ENCODE measurements around the gene NDUFA13.

The NDUFA13 gene

DNA sequence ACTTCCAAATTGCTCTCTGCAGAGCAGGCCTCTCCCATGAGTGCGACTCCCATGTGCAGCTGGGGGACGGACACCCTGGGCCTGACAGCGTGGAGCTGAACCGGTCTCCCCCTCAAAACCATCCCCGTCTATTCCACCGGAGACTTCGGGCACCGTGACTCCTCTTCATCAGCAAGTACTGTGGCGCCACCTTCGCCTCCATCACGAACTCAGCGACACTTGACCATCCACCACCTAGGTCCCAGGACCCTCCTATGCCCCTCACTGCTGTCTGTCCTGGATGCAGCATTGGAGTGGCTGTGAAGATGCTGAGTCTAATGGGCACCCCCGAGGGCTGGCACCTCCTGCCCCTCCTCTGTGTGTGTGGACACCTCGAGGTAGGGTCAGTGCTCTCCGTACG, 42.6 kb downstream of the NDUFA13 start:
- Histone ChIP-seq H3K27me3 (replicated peaks; ENCODE audit: insufficient read depth, low read length) (peaks cover 18% of the 10 kb centered on the region), H3K27ac (ENCODE audit: low read length) (no peak overlapping the region), H4K20me1 (ENCODE audit: insufficient read depth, low read length) (no peaks in the 10 kb centered on the region), H3K4me1 (ENCODE audit: low read length) (no peaks in the 10 kb centered on the region), H2AFZ (ENCODE audit: low read length) (no peak overlapping the region), H3K79me2 (ENCODE audit: low read length) (no peaks in the 10 kb centered on the region), H3K4me2 (ENCODE audit: low read depth, low read length) (no peak overlapping the region), H3K9me2 (replicated peaks; ENCODE audit: insufficient read depth, low read length) (no peaks in the 10 kb centered on the region), H3K9ac (ENCODE audit: low read length) (no peak overlapping the region), H3K36me3 (replicated peaks; ENCODE audit: insufficient read depth, low read length) (no peaks in the 10 kb centered on the region), H3K4me3 (ENCODE audit: low read length) (no peak overlapping the region), H3F3A (ENCODE audit: insufficient read depth, low read length) (no peaks in the 10 kb centered on the region), H3K9me3 (replicated peaks; ENCODE audit: insufficient read depth, low read length) (no peaks in the 10 kb centered on the region)
- DNase-seq: no peak
- TF ChIP-seq EZH2 (optimal IDR thresholded peaks at IDR 0.05; ENCODE audit: low read depth, low read length): no peak
- TF ChIP-seq CTCF (IDR thresholded peaks at IDR 0.05; ENCODE audit: low read length): no peak
- no peak for TF ChIP-seq EZH2phosphoT487 (IDR thresholded peaks at IDR 0.05; ENCODE audit: low read length)

GRCh38 chr19:19559931-19560330, 43.9 kb downstream of the NDUFA13 start:
- no peaks in the 10 kb centered on the region for H3K79me2 ChIP-seq (ENCODE audit: low read length)
- no peak overlapping the region for H3K4me3 ChIP-seq (ENCODE audit: low read length)
- H2AFZ ChIP-seq (ENCODE audit: low read length): no peak overlapping the region
- H3K9me3 ChIP-seq (replicated peaks; ENCODE audit: insufficient read depth, low read length): no peaks in the 10 kb centered on the region
- no peak overlapping the region for H3K9ac ChIP-seq (ENCODE audit: low read length)
- no peaks in the 10 kb centered on the region for H3K4me1 ChIP-seq (ENCODE audit: low read length)
- no peaks in the 10 kb centered on the region for H4K20me1 ChIP-seq (ENCODE audit: insufficient read depth, low read length)
- peaks cover 18% of the 10 kb centered on the region for H3K27me3 ChIP-seq (replicated peaks; ENCODE audit: insufficient read depth, low read length)
- H3K27ac ChIP-seq (ENCODE audit: low read length): no peak overlapping the region
- H3F3A ChIP-seq (ENCODE audit: insufficient read depth, low read length): no peaks in the 10 kb centered on the region
- TF ChIP-seq EZH2 (optimal IDR thresholded peaks at IDR 0.05; ENCODE audit: low read depth, low read length) (no peak), CTCF (IDR thresholded peaks at IDR 0.05; ENCODE audit: low read length) (no peak), EZH2phosphoT487 (IDR thresholded peaks at IDR 0.05; ENCODE audit: low read length) (no peak)
- no peaks in the 10 kb centered on the region for H3K36me3 ChIP-seq (replicated peaks; ENCODE audit: insufficient read depth, low read length)
- H3K9me2 ChIP-seq (replicated peaks; ENCODE audit: insufficient read depth, low read length): no peaks in the 10 kb centered on the region
- no peak overlapping the region for H3K4me2 ChIP-seq (ENCODE audit: low read depth, low read length)
- no peak for DNase-seq

DNA sequence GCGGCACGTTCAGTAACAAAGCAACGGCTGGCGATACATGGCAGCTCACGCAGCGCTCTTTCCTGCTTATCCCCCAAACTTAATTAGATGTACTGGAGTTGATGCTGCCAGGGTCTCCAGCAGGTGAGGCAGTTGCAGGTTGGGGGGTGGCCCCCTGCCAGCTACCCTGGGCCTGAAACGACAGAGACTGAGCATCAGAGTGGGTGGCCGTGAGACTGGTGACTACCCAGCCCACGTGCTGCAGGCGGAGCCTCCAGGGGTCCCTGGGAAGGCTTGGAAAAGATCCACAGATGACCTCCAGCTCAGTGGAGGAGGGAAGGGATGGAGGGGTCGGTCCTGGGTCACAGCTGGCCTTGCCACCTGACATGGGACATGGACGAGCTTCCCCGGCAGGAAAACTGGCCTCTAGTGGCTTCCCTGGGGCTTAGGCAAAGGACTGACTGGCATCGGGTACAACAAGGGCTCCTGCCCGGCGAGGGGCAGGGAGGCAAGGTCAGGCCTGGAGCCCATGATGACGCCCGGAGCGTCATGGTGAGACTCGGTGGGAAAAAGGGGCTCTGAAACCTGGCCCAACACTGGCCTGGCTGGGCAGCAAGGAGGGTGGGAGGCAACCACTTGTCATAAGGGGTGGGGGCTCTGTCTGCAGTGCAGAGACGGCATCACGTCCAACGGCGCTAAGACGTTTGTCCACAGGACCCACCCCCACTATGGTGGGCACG, 46.1 kb downstream of the NDUFA13 start:
- Histone ChIP-seq H3K27me3 (replicated peaks; ENCODE audit: insufficient read depth, low read length) (peaks cover 18% of the 10 kb centered on the region), H3K27ac (ENCODE audit: low read length) (no peak overlapping the region), H3K4me1 (ENCODE audit: low read length) (no peaks in the 10 kb centered on the region), H4K20me1 (ENCODE audit: insufficient read depth, low read length) (no peaks in the 10 kb centered on the region), H3K9me2 (replicated peaks; ENCODE audit: insufficient read depth, low read length) (no peaks in the 10 kb centered on the region), H3K36me3 (replicated peaks; ENCODE audit: insufficient read depth, low read length) (no peaks in the 10 kb centered on the region), H3K4me3 (ENCODE audit: low read length) (no peak overlapping the region), H3K9me3 (replicated peaks; ENCODE audit: insufficient read depth, low read length) (no peaks in the 10 kb centered on the region), H2AFZ (ENCODE audit: low read length) (no peak overlapping the region), H3K79me2 (ENCODE audit: low read length) (no peaks in the 10 kb centered on the region), H3K9ac (ENCODE audit: low read length) (no peak overlapping the region), H3K4me2 (ENCODE audit: low read depth, low read length) (no peak overlapping the region), H3F3A (ENCODE audit: insufficient read depth, low read length) (no peaks in the 10 kb centered on the region)
- no peak for DNase-seq
- TF ChIP-seq EZH2phosphoT487 (IDR thresholded peaks at IDR 0.05; ENCODE audit: low read length) (no peak), EZH2 (optimal IDR thresholded peaks at IDR 0.05; ENCODE audit: low read depth, low read length) (no peak), CTCF (IDR thresholded peaks at IDR 0.05; ENCODE audit: low read length) (no peak)
